ENCODE data around the gene SLC6A3.
"Not testable (repeated sequence)": the region's sequence is repeated elsewhere in the genome, so short reads cannot be mapped to it uniquely, and the experiment has no call there.

SLC6A3 gene

GRCh38 chr5:1463326-1464095, 18.3 kb upstream of the SLC6A3 start:
- no peak for DNase-seq

GRCh38 chr5:1462358-1462757, 17.1 kb upstream of the SLC6A3 start:
- no peak for DNase-seq

- DNase-seq: no peak
Measured at GRCh38 chr5:1461396-1461795, 16.2 kb upstream of the SLC6A3 start.

- no peak for DNase-seq
Measured at GRCh38 chr5:1460054-1460682, 14.9 kb upstream of the SLC6A3 start.

- DNase-seq: not testable (repeated sequence)
Measured at GRCh38 chr5:1459435-1459834, 14.2 kb upstream of the SLC6A3 start.

GRCh38 chr5:1456110-1456881, 11.1 kb upstream of the SLC6A3 start:
- not testable (repeated sequence) for DNase-seq

GRCh38 chr5:1453613-1454012, 8.4 kb upstream of the SLC6A3 start:
- no peak for DNase-seq

GRCh38 chr5:1449081-1449630, 3.9 kb upstream of the SLC6A3 start:
- DNase-seq: no peak

- no peak for DNase-seq
Measured at GRCh38 chr5:1448511-1449011, 3.3 kb upstream of the SLC6A3 start.

GRCh38 chr5:1447671-1448361, 2.6 kb upstream of the SLC6A3 start:
- DNase-seq: no peak

GRCh38 chr5:1446602-1447343, 1.5 kb upstream of the SLC6A3 start:
- no peak for DNase-seq

GRCh38 chr5:1445689-1446601, 705 bp upstream of the SLC6A3 start:
- no peak for DNase-seq

- DNase-seq: no peak
Measured at GRCh38 chr5:1444361-1445189, 665 bp downstream of the SLC6A3 start.

- DNase-seq: no peak
Measured at GRCh38 chr5:1443991-1444360, 1.3 kb downstream of the SLC6A3 start.

GRCh38 chr5:1443171-1443570, 2.1 kb downstream of the SLC6A3 start:
- DNase-seq: no peak

GRCh38 chr5:1442222-1443145, 2.8 kb downstream of the SLC6A3 start:
- no peak for DNase-seq

- DNase-seq: no peak
Measured at GRCh38 chr5:1441166-1441865, 3.9 kb downstream of the SLC6A3 start.

GRCh38 chr5:1440098-1440493, 5.1 kb downstream of the SLC6A3 start:
- DNase-seq: no peak
